Mesendoderm (in vitro differentiated cells): ENCODE data around the gene TAP1.

Experiments
- DNase-seq: peaks from one replicate; pipeline ENCODE4 v3.0.0; 2013
- H2AK5ac ChIP-seq: 2 replicates; pipeline ENCODE4 v1.6.1; 2013; ENCODE audit warnings: low read length, inconsistent platforms
- H2BK120ac ChIP-seq: 2 replicates; pipeline ENCODE4 v1.6.1; 2013; ENCODE audit warnings: low read depth, mild to moderate bottlenecking, low read length, moderate library complexity, mixed read lengths
- H2BK15ac ChIP-seq: replicated peaks from 2 replicates; pipeline ENCODE4 v1.6.1; 2013; ENCODE audit warnings: low read depth, mild to moderate bottlenecking, moderate library complexity
- H2BK5ac ChIP-seq: 2 replicates; pipeline ENCODE4 v1.6.1; 2013; ENCODE audit warnings: low read length, inconsistent platforms
- H3K18ac ChIP-seq: 2 replicates; pipeline ENCODE4 v1.6.1; 2013; ENCODE audit warnings: mild to moderate bottlenecking, low read length, mixed read lengths
- H3K23ac ChIP-seq: one replicate; pipeline ENCODE4 v1.6.1; 2013; ENCODE audit warnings: low read length
- H3K27ac ChIP-seq: 2 replicates; pipeline ENCODE4 v1.5.1; 2013; ENCODE audit warnings: low read depth, mild to moderate bottlenecking, inconsistent platforms, low read length, moderate library complexity
- H3K27me3 ChIP-seq: 2 replicates; pipeline ENCODE4 v1.6.1; 2013; ENCODE audit warnings: low read length, control low read depth, mild to moderate bottlenecking, inconsistent platforms; ENCODE audit not compliant: insufficient read depth, poor library complexity
- H3K36me3 ChIP-seq: 2 replicates; pipeline ENCODE4 v1.6.1; 2013; ENCODE audit warnings: low read length, inconsistent platforms; ENCODE audit not compliant: control insufficient read depth, insufficient read depth
- H3K4ac ChIP-seq: one replicate; pipeline ENCODE4 v1.6.1; 2013; ENCODE audit warnings: low read depth, mild to moderate bottlenecking, low read length, moderate library complexity
- H3K4me1 ChIP-seq: 2 replicates; pipeline ENCODE4 v1.6.1; 2013; ENCODE audit warnings: low read depth, low read length, inconsistent platforms; ENCODE audit not compliant: control insufficient read depth
- H3K4me2 ChIP-seq: 2 replicates; pipeline ENCODE4 v1.6.1; 2013; ENCODE audit warnings: low read length
- H3K4me3 ChIP-seq: 2 replicates; pipeline ENCODE4 v1.5.1; 2013; ENCODE audit warnings: mild to moderate bottlenecking, low read length
- H3K56ac ChIP-seq: one replicate; pipeline ENCODE4 v1.6.1; 2013; ENCODE audit warnings: low read length
- H3K79me1 ChIP-seq: 2 replicates; pipeline ENCODE4 v1.6.1; 2013; ENCODE audit warnings: low read length, inconsistent platforms
- H3K79me2 ChIP-seq: 2 replicates; pipeline ENCODE4 v1.6.1; 2013; ENCODE audit warnings: mild to moderate bottlenecking, low read length; ENCODE audit not compliant: control insufficient read depth, insufficient read depth
- H3K9ac ChIP-seq: 2 replicates; pipeline ENCODE4 v1.6.1; 2013; ENCODE audit warnings: low read length, inconsistent platforms
- H4K5ac ChIP-seq: one replicate; pipeline ENCODE4 v1.6.1; 2013; ENCODE audit warnings: low read length
- H4K8ac ChIP-seq: one replicate; pipeline ENCODE4 v1.6.1; 2013; ENCODE audit warnings: low read depth, mild to moderate bottlenecking, control low read depth, low read length, moderate library complexity
- WGBS: extraction: QIAGEN DNeasy Blood & Tissue Kit; methylation state at CpG from one replicate; pipeline ENCODE4 v1.1.7; 2013; ENCODE audit warnings: low lambda C conversion rate, missing lambda C conversion rate; ENCODE audit not compliant: insufficient coverage; ENCODE audit errors: extremely low coverage; 5-methylcytosine and 5-hydroxymethylcytosine counted together

Gene TAP1

GRCh38 chr6:32833664-32834063, 19.8 kb downstream of the TAP1 start:
- no peak overlapping the region for H4K5ac ChIP-seq

GRCh38 chr6:32832535-32832934, 21.0 kb downstream of the TAP1 start:
- Histone ChIP-seq H2BK5ac (no peak overlapping the region), H4K5ac (no peak overlapping the region), H3K4ac (no peak overlapping the region), H3K4me1 (no peaks in the 10 kb centered on the region), H3K36me3 (no peaks in the 10 kb centered on the region), H2AK5ac (no peak overlapping the region), H3K79me2 (no peaks in the 10 kb centered on the region), H3K4me2 (no peak overlapping the region), H3K23ac (no peak overlapping the region), H3K9ac (no peak overlapping the region), H3K18ac (no peak overlapping the region), H3K79me1 (no peaks in the 10 kb centered on the region), H4K8ac (no peak overlapping the region), H3K27me3 (no peaks in the 10 kb centered on the region), H3K27ac (no peak overlapping the region), H3K56ac (no peak overlapping the region), H3K4me3 (no peak overlapping the region), H2BK120ac (no peak overlapping the region), H2BK15ac (no peak overlapping the region)
- WGBS, result no CpG with 5 or more reads among the region's 13 CpGs
- DNase-seq, result no peak

More at GRCh38 chr6:32833664-32834063, 19.8 kb downstream of the TAP1 start:
- Histone ChIP-seq H3K36me3 (no peaks in the 10 kb centered on the region), H3K4me2 (no peak overlapping the region), H3K4ac (no peak overlapping the region), H3K4me1 (no peaks in the 10 kb centered on the region), H3K23ac (no peak overlapping the region), H2BK5ac (no peak overlapping the region), H4K8ac (no peak overlapping the region), H3K56ac (no peak overlapping the region), H3K27me3 (no peaks in the 10 kb centered on the region), H2BK15ac (no peak overlapping the region), H3K4me3 (no peak overlapping the region), H3K18ac (no peak overlapping the region), H3K9ac (no peak overlapping the region), H3K79me1 (no peaks in the 10 kb centered on the region), H2AK5ac (no peak overlapping the region), H3K27ac (no peak overlapping the region), H2BK120ac (no peak overlapping the region), H3K79me2 (no peaks in the 10 kb centered on the region)
- no peak for DNase-seq
- WGBS, result no CpG with 5 or more reads among the region's 5 CpGs

- H3K18ac ChIP-seq, result no peak overlapping the region
- H3K27me3 ChIP-seq, result no peaks in the 10 kb centered on the region
- no peak overlapping the region for H4K8ac ChIP-seq
- no peak overlapping the region for H2AK5ac ChIP-seq
- no peaks in the 10 kb centered on the region for H3K79me2 ChIP-seq
- no peak overlapping the region for H3K23ac ChIP-seq
- H3K4ac ChIP-seq, result no peak overlapping the region
- H4K5ac ChIP-seq, result no peak overlapping the region
- no peak overlapping the region for H3K4me2 ChIP-seq
- WGBS, result no CpG with 5 or more reads among the region's 5 CpGs
- H3K4me3 ChIP-seq, result no peak overlapping the region
- no peak overlapping the region for H2BK120ac ChIP-seq
- no peaks in the 10 kb centered on the region for H3K4me1 ChIP-seq
- H2BK15ac ChIP-seq, result no peak overlapping the region
- no peaks in the 10 kb centered on the region for H3K36me3 ChIP-seq
- no peaks in the 10 kb centered on the region for H3K79me1 ChIP-seq
- no peak overlapping the region for H3K56ac ChIP-seq
- no peak overlapping the region for H3K9ac ChIP-seq
- H2BK5ac ChIP-seq, result no peak overlapping the region
- no peak overlapping the region for H3K27ac ChIP-seq
- no peak for DNase-seq
Observed at GRCh38 chr6:32830936-32831335, 22.6 kb downstream of the TAP1 start.

GRCh38 chr6:32830017-32830416, 23.5 kb downstream of the TAP1 start:
- H3K4me1 ChIP-seq, result no peaks in the 10 kb centered on the region
- no CpG with 5 or more reads among the region's 5 CpGs for WGBS

GRCh38 chr6:32829495-32829894, 24.0 kb downstream of the TAP1 start:
- no peak overlapping the region for H2BK120ac ChIP-seq
- no peaks in the 10 kb centered on the region for H3K36me3 ChIP-seq
- H3K27me3 ChIP-seq, result no peaks in the 10 kb centered on the region
- no peak overlapping the region for H3K9ac ChIP-seq
- H3K4me3 ChIP-seq, result no peak overlapping the region
- peak; percentile 5 for DNase-seq
- H3K4ac ChIP-seq, result no peak overlapping the region
- H2BK5ac ChIP-seq, result no peak overlapping the region
- no peak overlapping the region for H4K5ac ChIP-seq
- H3K4me1 ChIP-seq, result no peaks in the 10 kb centered on the region
- no peak overlapping the region for H3K27ac ChIP-seq
- H2BK15ac ChIP-seq, result no peak overlapping the region
- no peak overlapping the region for H2AK5ac ChIP-seq
- H3K56ac ChIP-seq, result no peak overlapping the region
- no peak overlapping the region for H3K4me2 ChIP-seq
- no peak overlapping the region for H3K18ac ChIP-seq
- no peaks in the 10 kb centered on the region for H3K79me1 ChIP-seq
- H3K23ac ChIP-seq, result no peak overlapping the region
- no peak overlapping the region for H4K8ac ChIP-seq
- H3K79me2 ChIP-seq, result no peaks in the 10 kb centered on the region
- WGBS, result no CpG with 5 or more reads among the region's 7 CpGs

More at GRCh38 chr6:32830017-32830416, 23.5 kb downstream of the TAP1 start:
- H3K79me2 ChIP-seq, result no peaks in the 10 kb centered on the region
- no peak overlapping the region for H2BK120ac ChIP-seq
- no peak overlapping the region for H2BK5ac ChIP-seq
- H3K4me2 ChIP-seq, result no peak overlapping the region
- no peak overlapping the region for H3K4me3 ChIP-seq
- no peak overlapping the region for H4K8ac ChIP-seq
- no peak overlapping the region for H2AK5ac ChIP-seq
- no peak overlapping the region for H3K18ac ChIP-seq
- H3K27me3 ChIP-seq, result no peaks in the 10 kb centered on the region
- H3K79me1 ChIP-seq, result no peaks in the 10 kb centered on the region
- no peak overlapping the region for H2BK15ac ChIP-seq
- no peak overlapping the region for H3K4ac ChIP-seq
- H3K56ac ChIP-seq, result no peak overlapping the region
- no peak overlapping the region for H3K27ac ChIP-seq
- no peak overlapping the region for H4K5ac ChIP-seq
- no peaks in the 10 kb centered on the region for H3K36me3 ChIP-seq
- no peak overlapping the region for H3K23ac ChIP-seq
- H3K9ac ChIP-seq, result no peak overlapping the region
- no peak for DNase-seq

GRCh38 chr6:32827025-32827424, 26.5 kb downstream of the TAP1 start:
- H3K23ac ChIP-seq, result no peak overlapping the region
- no peak overlapping the region for H3K4me2 ChIP-seq
- WGBS, result no CpG with 5 or more reads among the region's 3 CpGs
- no peak overlapping the region for H3K9ac ChIP-seq
- no peak overlapping the region for H3K4ac ChIP-seq
- H3K36me3 ChIP-seq, result no peaks in the 10 kb centered on the region
- H3K4me1 ChIP-seq, result no peaks in the 10 kb centered on the region
- no peak overlapping the region for H4K5ac ChIP-seq
- no peak overlapping the region for H3K56ac ChIP-seq
- H3K4me3 ChIP-seq, result no peak overlapping the region
- no peak overlapping the region for H2BK15ac ChIP-seq
- no peak overlapping the region for H3K18ac ChIP-seq
- no peaks in the 10 kb centered on the region for H3K27me3 ChIP-seq
- H2AK5ac ChIP-seq, result no peak overlapping the region
- no peak overlapping the region for H2BK120ac ChIP-seq
- no peak overlapping the region for H4K8ac ChIP-seq
- H3K79me2 ChIP-seq, result no peaks in the 10 kb centered on the region
- DNase-seq, result no peak
- no peaks in the 10 kb centered on the region for H3K79me1 ChIP-seq
- H2BK5ac ChIP-seq, result no peak overlapping the region
- H3K27ac ChIP-seq, result no peak overlapping the region
